GM19468 (cell line): ENCODE measurements around the gene MYL5.
"Not testable (repeated sequence)": the region's sequence is repeated elsewhere in the genome, so short reads cannot be mapped to it uniquely, and the experiment has no call there.

Experiments
- ATAC-seq: cut with Tn5 transposase; IDR thresholded peaks from one replicate; pipeline ENCODE4 v1.9.1; 2021; ENCODE audit warnings: mild to moderate bottlenecking, moderate library complexity, moderate number of reproducible peaks; ENCODE audit not compliant: unreplicated experiment; ENCODE audit errors: extremely low read depth

Gene MYL5

GRCh38 chr4:656436-657337 is 17.7 kb upstream of the MYL5 start:
- ATAC-seq = no peak

GRCh38 chr4:657338-657833 is 17.0 kb upstream of the MYL5 start:
- ATAC-seq = no peak

- no peak for ATAC-seq
Measured at GRCh38 chr4:657834-658667, 16.3 kb upstream of the MYL5 start.

- ATAC-seq = no peak
Measured at GRCh38 chr4:658681-659667, 15.4 kb upstream of the MYL5 start.

- no peak for ATAC-seq
Measured at GRCh38 chr4:659851-660250, 14.5 kb upstream of the MYL5 start.

- ATAC-seq = no peak
Measured at GRCh38 chr4:660401-660800, 13.9 kb upstream of the MYL5 start.

- no peak for ATAC-seq
Measured at GRCh38 chr4:661231-661630, 13.1 kb upstream of the MYL5 start.

- ATAC-seq = no peak
Measured at GRCh38 chr4:661881-662761, 12.2 kb upstream of the MYL5 start.

GRCh38 chr4:663046-663437 is 11.3 kb upstream of the MYL5 start:
- no peak for ATAC-seq

- no peak for ATAC-seq
Measured at GRCh38 chr4:663438-664428, 10.6 kb upstream of the MYL5 start.

GRCh38 chr4:664713-665231 is 9.6 kb upstream of the MYL5 start:
- no peak for ATAC-seq

- no peak for ATAC-seq
Measured at GRCh38 chr4:665381-665750, 9.0 kb upstream of the MYL5 start.

- ATAC-seq = no peak
Measured at GRCh38 chr4:665751-666435, 8.4 kb upstream of the MYL5 start.

GRCh38 chr4:666436-666810 is 7.9 kb upstream of the MYL5 start:
- no peak for ATAC-seq

GRCh38 chr4:666822-667544 is 7.4 kb upstream of the MYL5 start:
- no peak for ATAC-seq

GRCh38 chr4:667545-667925 is 6.8 kb upstream of the MYL5 start:
- no peak for ATAC-seq

- ATAC-seq = not testable (repeated sequence)
Measured at GRCh38 chr4:668219-668618, 6.1 kb upstream of the MYL5 start.
